SK-N-SH (cell line): Measurements from ENCODE around the gene PPP1R9A.

Experiments used
- EP300 ChIP-seq, 2 experiments: IDR thresholded peaks; 2 replicates each; pipeline versions ENCODE4 v1.4.0 to v1.6.1; 2012; ENCODE audit warnings: borderline replicate concordance in 1 of 2, low read depth in 1 of 2, low read length in 1 of 2
- EZH2phosphoT487 ChIP-seq: fragments of 200-600 bp; sonication (generic); IDR thresholded peaks from 2 replicates; pipeline ENCODE4 v1.6.1; 2017; ENCODE audit warnings: low read depth, mixed run types, mild to moderate bottlenecking, antibody characterized with exemption, moderate library complexity, borderline replicate concordance
- GABPA ChIP-seq: IDR thresholded peaks from 2 replicates; pipeline ENCODE4 v1.4.0; 2012; ENCODE audit warnings: low read depth, mild to moderate bottlenecking
- JUND ChIP-seq: IDR thresholded peaks from 2 replicates; pipeline ENCODE4 v1.4.0; 2012
- MEF2A ChIP-seq: IDR thresholded peaks from 2 replicates; pipeline ENCODE4 v1.4.0; 2012; ENCODE audit warnings: low read depth, borderline replicate concordance
- NFIC ChIP-seq: IDR thresholded peaks from 2 replicates; pipeline ENCODE4 v1.4.0; 2012; ENCODE audit warnings: borderline replicate concordance
- POLR2AphosphoS5 ChIP-seq: IDR thresholded peaks from 2 replicates; pipeline ENCODE4 v1.6.1; 2012; ENCODE audit warnings: low read depth, low read length
- RFX5 ChIP-seq: IDR thresholded peaks from 2 replicates; pipeline ENCODE4 v1.6.1; 2012; ENCODE audit warnings: mild to moderate bottlenecking, improper control_type of control experiment, low read length
- SMC3 ChIP-seq: IDR thresholded peaks from 2 replicates; pipeline ENCODE4 v1.6.1; 2012; ENCODE audit warnings: low read depth, low read length, improper control_type of control experiment
- TAF1 ChIP-seq: IDR thresholded peaks from 2 replicates; pipeline ENCODE4 v1.6.1; 2012; ENCODE audit warnings: low read depth, mild to moderate bottlenecking, low read length, moderate library complexity, borderline replicate concordance
- TCF12 ChIP-seq: IDR thresholded peaks from 2 replicates; pipeline ENCODE4 v1.4.0; 2012
- YY1 ChIP-seq: IDR thresholded peaks from 2 replicates; pipeline ENCODE4 v1.4.0; 2012; ENCODE audit warnings: low read depth, mild to moderate bottlenecking
- TF ChIP-seq, protein P1 (sequence below): fragments of 200-600 bp; sonication (generic); IDR thresholded peaks from 2 replicates; pipeline ENCODE4 v1.6.1; 2017; ENCODE audit warnings: antibody characterized with exemption, mild to moderate bottlenecking, moderate library complexity
- TF ChIP-seq, protein P2 (sequence below): fragments of 150-350 bp; IDR thresholded peaks from 2 replicates; pipeline ENCODE4 v1.6.1; 2017; ENCODE audit warnings: antibody characterized with exemption, low read length, low read depth, borderline replicate concordance

DNA sequence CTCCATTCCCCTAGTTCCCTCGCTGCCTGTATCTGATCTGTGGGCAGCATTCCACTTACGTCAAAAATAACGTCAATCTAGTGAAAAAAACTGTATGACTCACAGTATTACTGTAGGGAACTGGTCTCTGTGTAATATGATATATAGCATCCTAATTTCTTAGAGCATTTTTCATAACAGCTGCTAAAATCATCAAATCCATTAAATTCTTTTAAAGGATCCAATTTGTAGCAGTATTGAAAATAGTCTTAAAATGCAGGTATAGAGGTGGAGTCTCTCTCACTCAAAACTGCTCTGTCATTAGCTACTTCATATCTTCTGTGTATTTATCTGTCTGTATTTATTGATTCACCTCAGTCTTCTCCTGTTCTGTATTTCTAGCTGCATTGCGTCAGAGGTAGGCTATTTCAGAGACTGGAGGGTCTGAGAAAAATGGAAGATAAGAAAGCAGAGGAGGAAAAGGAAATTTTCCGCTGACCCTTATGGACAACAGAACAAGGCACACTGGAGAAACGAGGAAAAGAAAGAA, 357.0 kb downstream of the PPP1R9A start:
- TF ChIP-seq, protein P1, sequence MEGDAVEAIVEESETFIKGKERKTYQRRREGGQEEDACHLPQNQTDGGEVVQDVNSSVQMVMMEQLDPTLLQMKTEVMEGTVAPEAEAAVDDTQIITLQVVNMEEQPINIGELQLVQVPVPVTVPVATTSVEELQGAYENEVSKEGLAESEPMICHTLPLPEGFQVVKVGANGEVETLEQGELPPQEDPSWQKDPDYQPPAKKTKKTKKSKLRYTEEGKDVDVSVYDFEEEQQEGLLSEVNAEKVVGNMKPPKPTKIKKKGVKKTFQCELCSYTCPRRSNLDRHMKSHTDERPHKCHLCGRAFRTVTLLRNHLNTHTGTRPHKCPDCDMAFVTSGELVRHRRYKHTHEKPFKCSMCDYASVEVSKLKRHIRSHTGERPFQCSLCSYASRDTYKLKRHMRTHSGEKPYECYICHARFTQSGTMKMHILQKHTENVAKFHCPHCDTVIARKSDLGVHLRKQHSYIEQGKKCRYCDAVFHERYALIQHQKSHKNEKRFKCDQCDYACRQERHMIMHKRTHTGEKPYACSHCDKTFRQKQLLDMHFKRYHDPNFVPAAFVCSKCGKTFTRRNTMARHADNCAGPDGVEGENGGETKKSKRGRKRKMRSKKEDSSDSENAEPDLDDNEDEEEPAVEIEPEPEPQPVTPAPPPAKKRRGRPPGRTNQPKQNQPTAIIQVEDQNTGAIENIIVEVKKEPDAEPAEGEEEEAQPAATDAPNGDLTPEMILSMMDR, result no peak
- TF ChIP-seq YY1 (no peak), POLR2AphosphoS5 (no peak), SMC3 (no peak), RFX5 (no peak), EP300 (IDR thresholded peaks at IDR 0.05; ENCODE audit: borderline replicate concordance in 1 of 2, low read depth in 1 of 2, low read length in 1 of 2) (peak in 1 of 2 experiments; percentile 73; a peak in 1 of 4 replicates), MEF2A (no peak), TAF1 (no peak), EZH2phosphoT487 (no peak), GABPA (no peak), JUND (peak; percentile 89), NFIC (no peak), TCF12 (peak; percentile 77)
- TF ChIP-seq, protein P2, sequence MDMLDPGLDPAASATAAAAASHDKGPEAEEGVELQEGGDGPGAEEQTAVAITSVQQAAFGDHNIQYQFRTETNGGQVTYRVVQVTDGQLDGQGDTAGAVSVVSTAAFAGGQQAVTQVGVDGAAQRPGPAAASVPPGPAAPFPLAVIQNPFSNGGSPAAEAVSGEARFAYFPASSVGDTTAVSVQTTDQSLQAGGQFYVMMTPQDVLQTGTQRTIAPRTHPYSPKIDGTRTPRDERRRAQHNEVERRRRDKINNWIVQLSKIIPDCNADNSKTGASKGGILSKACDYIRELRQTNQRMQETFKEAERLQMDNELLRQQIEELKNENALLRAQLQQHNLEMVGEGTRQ, result no peak
